Stimulated activated CD8-positive, alpha-beta memory T cell treated with anti-CD3 and anti-CD28 coated beads, Interleukin-7, amount 100 ng/mL, for 24 hours (primary cell): ENCODE measurements around the gene GNAS-AS1.
"Not testable (repeated sequence)": the region's sequence is repeated elsewhere in the genome, so short reads cannot be mapped to it uniquely, and the experiment has no call there.

Source experiments
- DNase-seq: peaks from one replicate; pipeline ENCODE4 v3.0.0-alpha.2; 2020; ENCODE audit warnings: low read depth

Gene GNAS-AS1

GRCh38 chr20:58835231-58835630, 15.5 kb downstream of the GNAS-AS1 start:
- no peak for DNase-seq

GRCh38 chr20:58833921-58834320, 16.8 kb downstream of the GNAS-AS1 start:
- no peak for DNase-seq

- no peak for DNase-seq
Observed at GRCh38 chr20:58832457-58832856, 18.2 kb downstream of the GNAS-AS1 start.

GRCh38 chr20:58829531-58829941, 21.2 kb downstream of the GNAS-AS1 start:
- no peak for DNase-seq

GRCh38 chr20:58828804-58829203, 21.9 kb downstream of the GNAS-AS1 start:
- not testable (repeated sequence) for DNase-seq

GRCh38 chr20:58828136-58828535, 22.6 kb downstream of the GNAS-AS1 start:
- DNase-seq, result no peak

- DNase-seq, result no peak
Observed at GRCh38 chr20:58826271-58826670, 24.4 kb downstream of the GNAS-AS1 start.

GRCh38 chr20:58825450-58825849, 25.3 kb downstream of the GNAS-AS1 start:
- DNase-seq, result no peak

- DNase-seq, result no peak
Observed at GRCh38 chr20:58824843-58825242, 25.9 kb downstream of the GNAS-AS1 start.

- no peak for DNase-seq
Observed at GRCh38 chr20:58822748-58823730, 27.7 kb downstream of the GNAS-AS1 start.

- DNase-seq, result no peak
Observed at GRCh38 chr20:58822149-58822548, 28.6 kb downstream of the GNAS-AS1 start.

- not testable (repeated sequence) for DNase-seq
Observed at GRCh38 chr20:58820515-58820914, 30.2 kb downstream of the GNAS-AS1 start.

GRCh38 chr20:58819921-58820320, 30.8 kb downstream of the GNAS-AS1 start:
- no peak for DNase-seq

- DNase-seq, result peak; percentile 34
Observed at GRCh38 chr20:58818586-58819285, 32.0 kb downstream of the GNAS-AS1 start.

- no peak for DNase-seq
Observed at GRCh38 chr20:58817748-58818147, 33.0 kb downstream of the GNAS-AS1 start.

- no peak for DNase-seq
Observed at GRCh38 chr20:58816957-58817651, 33.6 kb downstream of the GNAS-AS1 start.

GRCh38 chr20:58816051-58816450, 34.7 kb downstream of the GNAS-AS1 start:
- no peak for DNase-seq

GRCh38 chr20:58815448-58815847, 35.3 kb downstream of the GNAS-AS1 start:
- DNase-seq, result no peak

- no peak for DNase-seq
Observed at GRCh38 chr20:58813369-58813768, 37.3 kb downstream of the GNAS-AS1 start.

- DNase-seq, result no peak
Observed at GRCh38 chr20:58811334-58811733, 39.4 kb downstream of the GNAS-AS1 start.

GRCh38 chr20:58810879-58811250, 39.8 kb downstream of the GNAS-AS1 start:
- no peak for DNase-seq

GRCh38 chr20:58810116-58810878, 40.4 kb downstream of the GNAS-AS1 start:
- DNase-seq, result no peak
